ENCODE results near the gene GALNT18. TPM values are rescaled to one million over a fixed set of nuclear protein-coding genes. Genes with fewer than 3 reads are reported as not detected.

The GALNT18 gene
- total RNA-seq, 1 experiment from 2014 or later: not detected

DNA sequence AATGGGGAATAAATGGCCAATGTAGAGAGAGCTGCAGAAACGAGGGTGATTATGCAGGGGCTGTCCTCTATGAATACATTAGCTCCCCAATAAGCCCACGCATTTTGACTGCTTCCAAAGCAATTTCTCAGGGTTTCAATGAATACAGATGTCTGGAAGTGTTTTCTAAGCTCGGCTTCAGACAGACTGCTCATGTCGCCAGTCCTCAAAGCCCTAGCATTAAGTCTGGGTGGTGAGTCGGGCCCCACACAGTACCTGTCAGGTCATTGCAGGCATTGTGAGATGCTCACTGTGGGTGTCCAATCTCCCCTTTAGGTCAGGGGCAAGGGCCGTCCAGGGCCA, 250.9 kb downstream of the GALNT18 start:
- intact Hi-C loops (cut with micrococcal nuclease; ENCODE audit: unreplicated experiment): no loop called here
- Histone ChIP-seq H3K9me2 (ENCODE audit: insufficient read depth) (no peaks in the 10 kb centered on the region), H3K4me1 (replicated peaks; ENCODE audit: insufficient read depth) (no peaks in the 10 kb centered on the region), H3K36me3 (ENCODE audit: low read depth) (no peaks in the 10 kb centered on the region), H3K4me2 (no peak overlapping the region), H3K9me3 (ENCODE audit: insufficient read depth, low read depth) (no peaks in the 10 kb centered on the region), H3K79me2 (ENCODE audit: low read depth) (no peaks in the 10 kb centered on the region), H4K20me1 (ENCODE audit: insufficient read depth) (no peaks in the 10 kb centered on the region), H3K4me3 (no peak overlapping the region), H3F3A (ENCODE audit: insufficient read depth, low read depth) (no peaks in the 10 kb centered on the region), H2AFZ (no peak overlapping the region), H3K27me3 (ENCODE audit: insufficient read depth, low read depth) (peaks cover 16% of the 10 kb centered on the region), H3K27ac (no peak overlapping the region)
- no peak for DNase-seq
- CTCF ChIA-PET: no interaction called here
- POLR2A ChIA-PET (ENCODE audit: unreplicated experiment): no interaction called here
- no peak for TF ChIP-seq EZH2 (IDR thresholded peaks at IDR 0.05; ENCODE audit: low read depth)
- TF ChIP-seq, protein P1, sequence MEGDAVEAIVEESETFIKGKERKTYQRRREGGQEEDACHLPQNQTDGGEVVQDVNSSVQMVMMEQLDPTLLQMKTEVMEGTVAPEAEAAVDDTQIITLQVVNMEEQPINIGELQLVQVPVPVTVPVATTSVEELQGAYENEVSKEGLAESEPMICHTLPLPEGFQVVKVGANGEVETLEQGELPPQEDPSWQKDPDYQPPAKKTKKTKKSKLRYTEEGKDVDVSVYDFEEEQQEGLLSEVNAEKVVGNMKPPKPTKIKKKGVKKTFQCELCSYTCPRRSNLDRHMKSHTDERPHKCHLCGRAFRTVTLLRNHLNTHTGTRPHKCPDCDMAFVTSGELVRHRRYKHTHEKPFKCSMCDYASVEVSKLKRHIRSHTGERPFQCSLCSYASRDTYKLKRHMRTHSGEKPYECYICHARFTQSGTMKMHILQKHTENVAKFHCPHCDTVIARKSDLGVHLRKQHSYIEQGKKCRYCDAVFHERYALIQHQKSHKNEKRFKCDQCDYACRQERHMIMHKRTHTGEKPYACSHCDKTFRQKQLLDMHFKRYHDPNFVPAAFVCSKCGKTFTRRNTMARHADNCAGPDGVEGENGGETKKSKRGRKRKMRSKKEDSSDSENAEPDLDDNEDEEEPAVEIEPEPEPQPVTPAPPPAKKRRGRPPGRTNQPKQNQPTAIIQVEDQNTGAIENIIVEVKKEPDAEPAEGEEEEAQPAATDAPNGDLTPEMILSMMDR (conservative IDR thresholded peaks at IDR 0.05): no peak
- no TSS peak for BruUV-seq (replicated peaks)

DNA sequence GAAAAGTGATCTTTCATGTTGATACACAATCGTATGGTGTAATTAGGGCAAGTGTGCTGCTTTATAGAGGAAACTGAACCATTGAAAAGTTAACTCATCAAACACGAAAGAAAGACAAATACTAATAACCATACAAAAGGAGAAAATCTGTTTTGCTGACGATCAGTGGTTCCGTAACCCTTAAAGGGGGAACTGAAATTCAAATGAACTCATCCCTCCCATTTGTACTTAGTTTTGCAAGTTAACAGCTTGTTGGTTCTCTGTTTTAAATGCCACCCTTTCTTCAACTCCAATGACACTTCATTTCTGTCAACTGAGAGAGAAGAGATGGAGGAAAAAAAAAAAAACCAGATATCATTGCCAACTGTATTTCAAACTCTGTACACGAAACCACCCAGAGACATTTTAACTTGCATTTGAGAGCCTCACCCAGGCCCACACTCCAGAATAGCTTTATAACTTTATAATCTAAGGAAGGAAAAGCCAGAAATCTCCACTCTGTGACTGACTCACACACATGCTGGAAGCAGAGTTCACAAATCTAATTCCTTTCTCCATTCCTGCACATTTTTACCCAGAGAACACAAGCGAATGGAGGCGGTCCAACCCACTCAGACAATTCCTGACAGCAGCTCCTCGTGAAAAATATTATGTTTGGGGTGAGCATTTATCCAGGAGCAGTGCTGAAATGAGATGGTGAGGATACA, 251.4 kb downstream of the GALNT18 start:
- no peaks in the 10 kb centered on the region for H3F3A ChIP-seq (ENCODE audit: insufficient read depth, low read depth)
- DNase-seq: no peak
- no peak overlapping the region for H3K4me3 ChIP-seq
- no peaks in the 10 kb centered on the region for H3K9me3 ChIP-seq (ENCODE audit: insufficient read depth, low read depth)
- H3K27ac ChIP-seq: no peak overlapping the region
- H3K4me1 ChIP-seq (replicated peaks; ENCODE audit: insufficient read depth): no peaks in the 10 kb centered on the region
- H3K4me2 ChIP-seq: no peak overlapping the region
- no peak overlapping the region for H2AFZ ChIP-seq
- H3K27me3 ChIP-seq (ENCODE audit: insufficient read depth, low read depth): peaks cover 13% of the 10 kb centered on the region
- BruUV-seq (replicated peaks): no TSS peak
- no peaks in the 10 kb centered on the region for H4K20me1 ChIP-seq (ENCODE audit: insufficient read depth)
- H3K79me2 ChIP-seq (ENCODE audit: low read depth): no peaks in the 10 kb centered on the region
- no peaks in the 10 kb centered on the region for H3K36me3 ChIP-seq (ENCODE audit: low read depth)
- TF ChIP-seq, protein P1 (conservative IDR thresholded peaks at IDR 0.05): no peak
- TF ChIP-seq EZH2 (IDR thresholded peaks at IDR 0.05; ENCODE audit: low read depth): no peak
- POLR2A ChIA-PET (ENCODE audit: unreplicated experiment): no interaction called here
- CTCF ChIA-PET: no interaction called here
- H3K9me2 ChIP-seq (ENCODE audit: insufficient read depth): no peaks in the 10 kb centered on the region
- intact Hi-C loops (cut with micrococcal nuclease; ENCODE audit: unreplicated experiment): no loop called here

DNA sequence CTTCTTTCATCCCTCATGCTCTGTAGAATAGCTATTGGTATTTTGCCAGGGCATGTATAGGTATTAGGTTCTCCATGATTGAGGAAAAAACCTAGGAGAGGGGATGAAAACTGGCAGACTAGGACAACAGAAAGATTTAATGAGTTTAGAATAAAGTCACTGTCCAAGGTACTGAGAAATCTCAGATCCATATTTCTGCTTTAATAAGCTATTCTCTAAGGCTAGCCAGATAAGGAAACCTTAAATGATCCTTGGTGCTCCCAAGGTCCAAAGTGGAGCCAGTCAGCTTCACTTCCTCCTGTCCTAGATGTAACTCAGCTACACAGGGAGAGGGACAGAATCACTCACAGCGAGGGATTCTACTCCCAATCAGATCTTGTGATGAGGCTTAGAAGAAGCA, 255.0 kb downstream of the GALNT18 start:
- Histone ChIP-seq H3K27ac (no peak overlapping the region), H3K9me2 (ENCODE audit: insufficient read depth) (no peaks in the 10 kb centered on the region), H3K4me2 (no peak overlapping the region), H4K20me1 (ENCODE audit: insufficient read depth) (no peaks in the 10 kb centered on the region), H2AFZ (no peak overlapping the region), H3F3A (ENCODE audit: insufficient read depth, low read depth) (no peaks in the 10 kb centered on the region), H3K27me3 (ENCODE audit: insufficient read depth, low read depth) (peaks cover 2% of the 10 kb centered on the region; the same call in 1 of the 2 replicates), H3K79me2 (ENCODE audit: low read depth) (no peaks in the 10 kb centered on the region), H3K4me1 (replicated peaks; ENCODE audit: insufficient read depth) (no peaks in the 10 kb centered on the region), H3K36me3 (ENCODE audit: low read depth) (no peaks in the 10 kb centered on the region), H3K9me3 (ENCODE audit: insufficient read depth, low read depth) (no peaks in the 10 kb centered on the region), H3K4me3 (no peak overlapping the region)
- no peak for TF ChIP-seq EZH2 (IDR thresholded peaks at IDR 0.05; ENCODE audit: low read depth)
- intact Hi-C loops (cut with micrococcal nuclease; ENCODE audit: unreplicated experiment): no loop called here
- DNase-seq: no peak
- POLR2A ChIA-PET (ENCODE audit: unreplicated experiment): no interaction called here
- BruUV-seq (replicated peaks): no TSS peak
- CTCF ChIA-PET: no interaction called here

DNA sequence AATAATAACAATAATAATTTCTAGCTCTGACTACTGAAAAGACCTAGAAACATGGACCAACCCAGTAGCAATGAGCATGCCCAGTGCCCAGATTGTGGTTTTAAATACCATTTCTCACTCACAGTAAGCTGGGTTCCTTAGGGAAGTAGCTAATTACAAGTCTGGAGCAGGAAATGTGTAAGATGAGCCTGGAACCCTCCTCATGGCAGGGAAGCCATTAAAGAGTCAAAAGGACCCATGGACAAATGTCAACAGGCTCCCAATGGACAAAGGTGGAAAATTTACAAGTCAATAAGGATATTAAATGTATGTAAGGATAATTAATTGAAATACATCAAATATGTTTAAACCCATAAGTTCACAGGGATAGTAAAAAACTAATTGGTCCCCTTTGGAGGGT, 258.1 kb downstream of the GALNT18 start:
- Histone ChIP-seq H3K4me3 (no peak overlapping the region), H3K27ac (no peak overlapping the region), H3K4me2 (no peak overlapping the region), H3K4me1 (replicated peaks; ENCODE audit: insufficient read depth) (no peaks in the 10 kb centered on the region), H3F3A (ENCODE audit: insufficient read depth, low read depth) (no peaks in the 10 kb centered on the region), H3K79me2 (ENCODE audit: low read depth) (no peaks in the 10 kb centered on the region), H3K27me3 (ENCODE audit: insufficient read depth, low read depth) (0 out of 2 replicates have a peak, but pooled peaks cover 6% of the 10 kb centered on the region), H3K9me2 (ENCODE audit: insufficient read depth) (no peaks in the 10 kb centered on the region), H2AFZ (no peak overlapping the region), H4K20me1 (ENCODE audit: insufficient read depth) (no peaks in the 10 kb centered on the region), H3K9me3 (ENCODE audit: insufficient read depth, low read depth) (no peaks in the 10 kb centered on the region), H3K36me3 (ENCODE audit: low read depth) (no peaks in the 10 kb centered on the region)
- POLR2A ChIA-PET (ENCODE audit: unreplicated experiment): no interaction called here
- intact Hi-C loops (cut with micrococcal nuclease; ENCODE audit: unreplicated experiment): no loop called here
- TF ChIP-seq, protein P1 (conservative IDR thresholded peaks at IDR 0.05): no peak
- TF ChIP-seq EZH2 (IDR thresholded peaks at IDR 0.05; ENCODE audit: low read depth): no peak
- BruUV-seq (replicated peaks): no TSS peak
- CTCF ChIA-PET: no interaction called here
- no peak for DNase-seq
